NT2/D1 (cell line): Measurements from ENCODE around the gene KISS1R.

Source experiments
- YY1 ChIP-seq: IDR thresholded peaks from 2 replicates; pipeline ENCODE4 v1.6.1; 2011; ENCODE audit not compliant: insufficient read length, insufficient read depth
- ZNF274 ChIP-seq: IDR thresholded peaks from 2 replicates; pipeline ENCODE4 v1.6.1; 2011; ENCODE audit warnings: mild to moderate bottlenecking, low read depth, low read length

DNA sequence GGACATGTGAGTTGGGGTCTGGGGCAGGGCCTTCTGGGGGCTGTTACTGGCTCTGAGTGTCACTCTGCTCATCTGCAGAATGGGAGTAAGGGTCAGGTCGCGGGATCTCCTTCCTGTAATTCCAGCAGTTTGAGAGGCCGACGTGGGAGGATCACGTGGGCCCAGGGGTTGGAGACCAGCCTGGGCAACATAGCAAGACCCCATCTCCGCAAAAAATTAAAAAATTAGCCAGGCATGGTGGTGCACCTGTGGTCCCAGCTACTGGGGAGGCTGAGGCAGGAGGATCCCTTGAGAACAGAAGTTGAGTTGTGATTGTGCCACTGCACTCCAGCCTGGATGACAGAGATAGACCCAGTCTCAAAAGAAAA, 12.7 kb downstream of the KISS1R start:
- TF ChIP-seq YY1 (no peak), ZNF274 (no peak)
